Testis (tissue), 2 donors: Measurements from ENCODE around the gene EPB41L1.

Experiments
- POLR2A ChIP-seq: fragments of 450-650 bp; IDR thresholded peaks from one replicate; pipeline ENCODE4 v1.6.1; 2017; ENCODE audit warnings: antibody characterized with exemption, mild to moderate bottlenecking, moderate library complexity
- TF ChIP-seq, protein P1 (sequence below), 3 experiments: fragments of 450-650 bp in 2 of 3; fragments of 200-600 bp in 1 of 3; sonication (generic) in 1 of 3; IDR thresholded peaks; one replicate each; pipeline ENCODE4 v1.5.1; 2016 to 2019; ENCODE audit warnings: antibody characterized with exemption in 3 of 3, mild to moderate bottlenecking in 2 of 3, moderate library complexity in 1 of 3

DNA sequence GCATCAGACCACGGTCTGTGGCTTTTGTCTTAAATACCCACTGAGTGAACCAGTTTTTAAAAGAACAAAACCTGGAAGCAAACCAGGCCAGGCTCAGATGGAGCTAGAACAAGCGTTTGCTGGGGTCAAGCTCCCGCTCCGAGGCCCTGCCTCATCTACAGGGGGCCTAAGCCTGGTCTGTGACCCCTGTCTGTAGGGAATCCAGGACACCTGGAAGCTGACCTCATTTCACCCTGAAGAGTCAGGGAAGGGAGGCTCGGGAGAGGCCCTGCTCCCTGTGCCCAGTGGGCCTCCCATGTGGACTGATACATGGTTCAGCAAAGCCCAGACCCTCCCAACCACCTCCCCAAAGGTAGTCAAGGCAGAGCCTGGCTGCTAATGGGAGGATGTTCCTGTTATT, 124.8 kb downstream of the EPB41L1 start:
- TF ChIP-seq, protein P1, sequence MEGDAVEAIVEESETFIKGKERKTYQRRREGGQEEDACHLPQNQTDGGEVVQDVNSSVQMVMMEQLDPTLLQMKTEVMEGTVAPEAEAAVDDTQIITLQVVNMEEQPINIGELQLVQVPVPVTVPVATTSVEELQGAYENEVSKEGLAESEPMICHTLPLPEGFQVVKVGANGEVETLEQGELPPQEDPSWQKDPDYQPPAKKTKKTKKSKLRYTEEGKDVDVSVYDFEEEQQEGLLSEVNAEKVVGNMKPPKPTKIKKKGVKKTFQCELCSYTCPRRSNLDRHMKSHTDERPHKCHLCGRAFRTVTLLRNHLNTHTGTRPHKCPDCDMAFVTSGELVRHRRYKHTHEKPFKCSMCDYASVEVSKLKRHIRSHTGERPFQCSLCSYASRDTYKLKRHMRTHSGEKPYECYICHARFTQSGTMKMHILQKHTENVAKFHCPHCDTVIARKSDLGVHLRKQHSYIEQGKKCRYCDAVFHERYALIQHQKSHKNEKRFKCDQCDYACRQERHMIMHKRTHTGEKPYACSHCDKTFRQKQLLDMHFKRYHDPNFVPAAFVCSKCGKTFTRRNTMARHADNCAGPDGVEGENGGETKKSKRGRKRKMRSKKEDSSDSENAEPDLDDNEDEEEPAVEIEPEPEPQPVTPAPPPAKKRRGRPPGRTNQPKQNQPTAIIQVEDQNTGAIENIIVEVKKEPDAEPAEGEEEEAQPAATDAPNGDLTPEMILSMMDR (IDR thresholded peaks at IDR 0.05), result no peak
- TF ChIP-seq POLR2A, result no peak
